GM12865 (cell line): ENCODE measurements around the gene LAMA1.

Experiments
- DNase-seq: peaks from one replicate; pipeline ENCODE4 v3.0.0; 2010; ENCODE audit warnings: low read depth
- H3K4me3 ChIP-seq: 2 replicates; pipeline ENCODE4 v1.5.1; 2011; ENCODE audit warnings: mild to moderate bottlenecking, low read depth, low read length, control low read depth
- CTCF ChIP-seq: IDR thresholded peaks from 2 replicates; pipeline ENCODE4 v1.5.1; 2011; ENCODE audit warnings: low read length, control low read depth, low read depth, inconsistent platforms; ENCODE audit not compliant: insufficient read depth; ENCODE audit errors: missing control alignments

LAMA1 gene

GRCh38 chr18:7000484-7001096 is 117.0 kb downstream of the LAMA1 start:
- H3K4me3 ChIP-seq: no peak overlapping the region
- TF ChIP-seq CTCF: no peak
- DNase-seq: no peak

- TF ChIP-seq CTCF: no peak
- no peak overlapping the region for H3K4me3 ChIP-seq
- no peak for DNase-seq
These were observed 119.8 kb downstream of the LAMA1 start for GRCh38 chr18:6997808-6998207.

GRCh38 chr18:6994771-6995430 is 122.7 kb downstream of the LAMA1 start:
- no peak overlapping the region for H3K4me3 ChIP-seq
- DNase-seq: no peak
- no peak for TF ChIP-seq CTCF

- H3K4me3 ChIP-seq: no peak overlapping the region
- no peak for DNase-seq
- TF ChIP-seq CTCF: no peak
These were observed 123.4 kb downstream of the LAMA1 start for GRCh38 chr18:6994056-6994770.

- no peak for TF ChIP-seq CTCF
These were observed 124.8 kb downstream of the LAMA1 start for GRCh38 chr18:6992761-6993160.

DNA sequence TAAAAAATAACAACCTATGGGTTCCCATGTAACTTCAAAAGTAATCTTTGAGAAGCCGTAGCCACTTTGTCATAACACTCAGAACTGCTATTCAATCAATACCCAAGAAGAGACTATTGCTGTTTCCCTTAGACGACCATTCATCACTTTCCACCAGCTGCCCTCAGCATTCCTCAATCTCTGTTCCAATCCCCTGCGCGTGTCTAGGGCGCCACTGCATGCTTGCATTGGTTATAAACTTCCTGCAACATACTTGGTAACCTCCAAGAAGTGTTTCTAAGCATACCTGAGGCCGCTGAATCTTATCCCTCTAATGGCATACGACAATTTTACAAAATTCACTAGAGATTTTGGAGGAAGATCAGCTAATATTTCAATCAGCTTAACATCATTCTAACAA is 134.2 kb downstream of the LAMA1 start:
- no peak for DNase-seq
- no peak for TF ChIP-seq CTCF
- H3K4me3 ChIP-seq: no peak overlapping the region

More at GRCh38 chr18:6992761-6993160, 124.8 kb downstream of the LAMA1 start:
- no peak for DNase-seq
- no peak overlapping the region for H3K4me3 ChIP-seq
